Measurements from ENCODE around the gene LACC1. TPM values are rescaled to one million over a fixed set of nuclear protein-coding genes. Genes with fewer than 3 reads are reported as not detected.

Gene LACC1
- total RNA-seq, 1 donor from 2014 or later, result 4.9 TPM

DNA sequence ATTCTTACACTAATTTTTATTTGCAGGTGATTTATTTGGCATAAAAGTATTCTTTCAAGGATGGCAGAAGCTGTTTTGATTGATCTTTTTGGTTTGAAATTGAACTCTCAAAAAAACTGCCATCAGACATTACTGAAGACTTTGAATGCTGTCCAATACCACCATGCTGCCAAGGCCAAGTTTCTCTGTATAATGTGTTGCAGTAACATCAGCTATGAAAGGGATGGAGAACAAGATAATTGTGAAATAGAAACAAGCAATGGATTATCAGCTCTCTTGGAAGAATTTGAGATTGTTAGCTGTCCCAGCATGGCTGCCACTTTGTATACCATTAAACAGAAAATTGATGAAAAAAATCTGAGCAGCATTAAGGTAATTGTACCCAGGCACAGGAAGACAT lies 1.2 kb downstream of the LACC1 start:
- DNase-seq (no peak), ATAC-seq (ENCODE audit: low read depth) (no peak)
- intact Hi-C loops (cut with micrococcal nuclease), result loop anchor here (1.0 kb wide), 1 partner anchor 11 kb away; no protein-coding TSS in a partner anchor
- TF ChIP-seq, protein P1, sequence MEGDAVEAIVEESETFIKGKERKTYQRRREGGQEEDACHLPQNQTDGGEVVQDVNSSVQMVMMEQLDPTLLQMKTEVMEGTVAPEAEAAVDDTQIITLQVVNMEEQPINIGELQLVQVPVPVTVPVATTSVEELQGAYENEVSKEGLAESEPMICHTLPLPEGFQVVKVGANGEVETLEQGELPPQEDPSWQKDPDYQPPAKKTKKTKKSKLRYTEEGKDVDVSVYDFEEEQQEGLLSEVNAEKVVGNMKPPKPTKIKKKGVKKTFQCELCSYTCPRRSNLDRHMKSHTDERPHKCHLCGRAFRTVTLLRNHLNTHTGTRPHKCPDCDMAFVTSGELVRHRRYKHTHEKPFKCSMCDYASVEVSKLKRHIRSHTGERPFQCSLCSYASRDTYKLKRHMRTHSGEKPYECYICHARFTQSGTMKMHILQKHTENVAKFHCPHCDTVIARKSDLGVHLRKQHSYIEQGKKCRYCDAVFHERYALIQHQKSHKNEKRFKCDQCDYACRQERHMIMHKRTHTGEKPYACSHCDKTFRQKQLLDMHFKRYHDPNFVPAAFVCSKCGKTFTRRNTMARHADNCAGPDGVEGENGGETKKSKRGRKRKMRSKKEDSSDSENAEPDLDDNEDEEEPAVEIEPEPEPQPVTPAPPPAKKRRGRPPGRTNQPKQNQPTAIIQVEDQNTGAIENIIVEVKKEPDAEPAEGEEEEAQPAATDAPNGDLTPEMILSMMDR (IDR thresholded peaks at IDR 0.05), result no peak
- H3K4me3 Mint-ChIP-seq, result no peak overlapping the region
- H3K9me3 Mint-ChIP-seq, result no peaks in the 10 kb centered on the region
- no peaks in the 10 kb centered on the region for H3K27me3 Mint-ChIP-seq
- ChIA-PET POLR2A (no interaction called here), CTCF (no interaction called here)
- H3K4me1 Mint-ChIP-seq, result peaks cover 30% of the 10 kb centered on the region
- H3K36me3 Mint-ChIP-seq (ENCODE audit: low read depth), result peaks cover 7% of the 10 kb centered on the region
- no peak overlapping the region for H3K27ac Mint-ChIP-seq

DNA sequence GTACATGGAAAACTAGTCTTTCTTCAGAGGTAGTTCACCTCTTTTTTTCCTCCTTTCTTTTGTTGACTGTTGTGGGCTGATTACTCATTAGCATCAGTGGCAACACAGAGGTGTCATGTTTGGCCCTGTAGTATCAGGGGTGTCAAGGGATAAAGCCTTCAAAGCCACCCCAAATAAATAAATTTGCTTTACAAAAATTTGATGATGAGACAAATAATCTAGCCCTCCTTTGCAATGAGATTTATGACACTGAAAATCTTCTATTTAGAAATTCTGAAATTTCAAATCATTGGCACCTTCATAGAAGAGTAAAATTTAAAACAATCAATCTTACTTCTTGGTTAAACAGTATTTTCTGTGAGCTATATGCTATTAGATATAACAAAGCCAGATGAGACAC lies 1.9 kb downstream of the LACC1 start:
- TF ChIP-seq, protein P1 (IDR thresholded peaks at IDR 0.05), result no peak
- Mint-ChIP-seq H3K27me3 (no peaks in the 10 kb centered on the region), H3K4me3 (peak overlapping the region; percentile 13), H3K36me3 (ENCODE audit: low read depth) (peaks cover 7% of the 10 kb centered on the region), H3K4me1 (peaks cover 30% of the 10 kb centered on the region), H3K9me3 (no peaks in the 10 kb centered on the region), H3K27ac (no peak overlapping the region)
- ChIA-PET POLR2A (interaction anchor here (0.5 kb wide), 1 partner anchor 606 kb away, joined by 5 read pairs; no protein-coding TSS in a partner anchor), CTCF (no interaction called here)
- intact Hi-C loops (cut with micrococcal nuclease), result no loop called here
- DNase-seq, result no peak
- ATAC-seq (ENCODE audit: low read depth), result no peak

DNA sequence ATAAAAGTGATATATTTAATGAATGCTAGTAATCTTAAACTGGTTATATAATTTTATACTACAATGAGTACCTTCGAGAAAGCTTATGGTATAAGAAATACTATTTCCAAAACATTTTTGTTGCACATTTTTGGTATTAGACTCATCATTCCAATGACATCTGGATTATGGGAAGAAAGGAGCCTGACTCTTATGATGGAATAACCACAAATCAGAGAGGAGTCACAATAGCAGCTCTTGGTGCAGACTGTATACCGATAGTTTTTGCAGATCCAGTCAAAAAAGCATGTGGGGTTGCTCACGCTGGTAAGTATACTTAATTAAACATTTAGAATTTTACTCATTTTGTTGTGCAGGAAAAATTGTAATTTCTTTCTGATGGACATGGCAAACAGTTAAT lies 3.9 kb downstream of the LACC1 start:
- intact Hi-C loops (cut with micrococcal nuclease), result no loop called here
- no peak overlapping the region for H3K4me3 Mint-ChIP-seq
- DNase-seq, result no peak
- TF ChIP-seq, protein P1 (IDR thresholded peaks at IDR 0.05), result no peak
- POLR2A ChIA-PET, result no interaction called here
- peaks cover 9% of the 10 kb centered on the region for H3K36me3 Mint-ChIP-seq (ENCODE audit: low read depth)
- H3K27ac Mint-ChIP-seq, result no peak overlapping the region
- CTCF ChIA-PET, result no interaction called here
- no peaks in the 10 kb centered on the region for H3K9me3 Mint-ChIP-seq
- ATAC-seq (ENCODE audit: low read depth), result no peak
- H3K27me3 Mint-ChIP-seq, result no peaks in the 10 kb centered on the region
- peaks cover 13% of the 10 kb centered on the region for H3K4me1 Mint-ChIP-seq

DNA sequence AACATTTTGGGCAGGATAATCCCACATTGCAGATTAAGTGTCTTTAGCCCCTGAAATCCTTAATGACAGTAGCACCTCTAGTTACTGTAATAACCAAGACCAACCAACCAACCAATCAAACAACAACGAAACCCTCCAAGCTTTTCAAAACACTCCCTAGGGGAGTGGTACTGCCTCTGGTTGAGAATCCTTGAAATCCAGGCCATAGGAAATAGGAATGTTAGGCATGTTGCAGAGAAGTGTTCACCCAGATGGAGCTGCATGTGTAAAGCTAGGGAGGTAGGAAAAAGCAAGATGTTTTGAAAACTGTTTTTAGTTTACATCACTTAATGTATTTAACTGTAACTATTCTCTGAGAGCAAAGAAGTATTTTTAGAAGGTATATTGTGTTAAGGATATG lies 4.5 kb downstream of the LACC1 start:
- ATAC-seq (ENCODE audit: low read depth) (no peak), DNase-seq (no peak)
- Mint-ChIP-seq H3K4me1 (peaks cover 9% of the 10 kb centered on the region), H3K27ac (no peak overlapping the region), H3K9me3 (no peaks in the 10 kb centered on the region), H3K4me3 (no peak overlapping the region), H3K36me3 (ENCODE audit: low read depth) (peaks cover 9% of the 10 kb centered on the region), H3K27me3 (no peaks in the 10 kb centered on the region)
- POLR2A ChIA-PET, result no interaction called here
- TF ChIP-seq, protein P1 (IDR thresholded peaks at IDR 0.05), result no peak
- CTCF ChIA-PET, result no interaction called here
- intact Hi-C loops (cut with micrococcal nuclease), result no loop called here

DNA sequence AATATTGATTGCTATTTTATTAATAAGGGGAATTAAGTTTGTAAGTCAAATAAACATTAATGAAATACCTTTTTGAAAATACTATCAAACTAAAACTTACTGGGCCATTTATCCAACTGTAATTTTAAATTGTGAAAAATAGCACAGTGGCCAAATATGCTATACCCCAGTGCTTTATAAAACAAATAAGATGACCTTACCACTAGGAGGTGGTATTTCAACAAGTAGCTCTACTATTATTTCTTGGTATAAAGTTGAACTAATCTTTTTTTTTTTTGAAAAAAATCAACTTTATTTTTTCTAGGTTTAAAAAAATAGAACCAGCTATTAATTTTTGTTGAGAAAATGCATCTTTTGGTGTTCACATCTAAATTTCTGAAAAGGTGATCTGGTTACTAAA lies 14.7 kb downstream of the LACC1 start:
- intact Hi-C loops (cut with micrococcal nuclease), result no loop called here
- ChIA-PET POLR2A (no interaction called here), CTCF (interaction anchor here (1.0 kb wide), 1 partner anchor 21 kb away, joined by 3 read pairs; no protein-coding TSS in a partner anchor)
- Mint-ChIP-seq H3K27me3 (no peaks in the 10 kb centered on the region), H3K9me3 (no peaks in the 10 kb centered on the region), H3K27ac (no peak overlapping the region), H3K4me3 (no peak overlapping the region), H3K36me3 (ENCODE audit: low read depth) (peaks cover 13% of the 10 kb centered on the region), H3K4me1 (no peaks in the 10 kb centered on the region)
- ATAC-seq (ENCODE audit: low read depth) (no peak), DNase-seq (no peak)
- TF ChIP-seq, protein P1 (IDR thresholded peaks at IDR 0.05), result no peak

Measured in activated B cell treated with CpG ODN at 0.5 μM for 24 hours (primary cell).